ENCODE results near the gene PPP1CA. TPM values are rescaled to one million over a fixed set of nuclear protein-coding genes. Genes with fewer than 3 reads are reported as not detected.
A peak's percentile ranks its signal among the peaks of the same experiment; 100 is the strongest.

Gene PPP1CA
- polyA plus RNA-seq, 2 of the 4 experiments (the other 2 are of a cell fraction), result 174 to 208 TPM

GRCh38 chr11:67372321-67372992 lies 29.2 kb downstream of the PPP1CA start:
- 0% methylated on average over 12 of the region's 78 CpGs for WGBS (ENCODE audit: missing lambda C conversion rate)
- ATAC-seq (no peak), FAIRE-seq (no peak), DNase-seq (ENCODE audit: low read depth in 1 of 2, low spot score in 1 of 2) (no peak)
- CTCF ChIA-PET, result interaction anchor here (0.6 to 46.2 kb wide), 4 partner anchors 14 to 36 kb away, joined by 3 to 1913 read pairs (median 316); partner anchors contain the start of genes POLD4, PPP1CA, RAD9A and TBC1D10C
- peak overlapping the region; percentile 68 for H3K4me3 ChIP-seq
- H3K4me1 ChIP-seq, result peaks cover 73% of the 10 kb centered on the region
- peak overlapping the region; percentile 95 for H3K4me2 ChIP-seq
- peak overlapping the region; percentile 95 to 100 for H3K27ac ChIP-seq
- H3K9me3 ChIP-seq, result no peaks in the 10 kb centered on the region
- POLR2A ChIA-PET, result interaction anchor here (0.6 to 9.3 kb wide), 4 partner anchors 10 to 26 kb away, joined by 11 to 172 read pairs (median 18); partner anchors contain the start of gene POLD4
- TF ChIP-seq CBX8 (IDR thresholded peaks at IDR 0.05) (no peak), ZSCAN20 (CRISPR knock-in tag; IDR thresholded peaks at IDR 0.05) (no peak), ATOH8 (CRISPR knock-in tag; IDR thresholded peaks at IDR 0.05; ENCODE audit: low read depth) (0 out of 2 replicates have a peak, but pooled peaks have one; percentile 55), RFX5 (IDR thresholded peaks at IDR 0.05) (no peak), POLR2AphosphoS2 (conservative IDR thresholded peaks at IDR 0.05; ENCODE audit: low read length) (no peak), KDM1A (IDR thresholded peaks at IDR 0.05; ENCODE audit: low read depth) (no peak), RNF2 (IDR thresholded peaks at IDR 0.05; ENCODE audit: borderline replicate concordance, low read depth) (no peak), RARB (CRISPR knock-in tag; IDR thresholded peaks at IDR 0.05) (no peak), RAD21 (conservative IDR thresholded peaks at IDR 0.05 in 1 of 2, IDR thresholded peaks at IDR 0.05 in 1 of 2) (no peak), REST (IDR thresholded peaks at IDR 0.05) (no peak), BHLHE40 (IDR thresholded peaks at IDR 0.05; ENCODE audit: low read depth, low read length) (no peak), JUN (IDR thresholded peaks at IDR 0.05) (peak; percentile 92 to 94), TFCP2L1 (CRISPR knock-in tag; IDR thresholded peaks at IDR 0.05) (no peak), HEYL (CRISPR knock-in tag; IDR thresholded peaks at IDR 0.05) (no peak), ZNF302 (CRISPR knock-in tag; IDR thresholded peaks at IDR 0.05) (no peak), PBX3 (IDR thresholded peaks at IDR 0.05) (no peak), MAX (IDR thresholded peaks at IDR 0.05) (no peak; the same call in 1 of the 2 replicates), ELK1 (IDR thresholded peaks at IDR 0.05; ENCODE audit: low read depth, low read length) (no peak), JUNB (IDR thresholded peaks at IDR 0.05) (no peak), TP53 (CRISPR knock-in tag; IDR thresholded peaks at IDR 0.05) (0 out of 2 replicates have a peak, but pooled peaks have one; percentile 20), SREBF2 (IDR thresholded peaks at IDR 0.05) (no peak), KDM5A (IDR thresholded peaks at IDR 0.05) (no peak), EP300 (IDR thresholded peaks at IDR 0.05) (0 out of 5 replicates have a peak, but pooled peaks of 1 of the 2 experiments have one; percentile 15), BCL3 (IDR thresholded peaks at IDR 0.05) (peak; percentile 71), FOSL2 (IDR thresholded peaks at IDR 0.05) (no peak), FOSL2 (CRISPR knock-in tag; IDR thresholded peaks at IDR 0.05) (no peak), USF2 (IDR thresholded peaks at IDR 0.05) (no peak), HMGXB4 (CRISPR knock-in tag; IDR thresholded peaks at IDR 0.05; ENCODE audit: borderline replicate concordance) (no peak), NPAS2 (CRISPR knock-in tag; IDR thresholded peaks at IDR 0.05; ENCODE audit: borderline replicate concordance) (no peak), MAFK (IDR thresholded peaks at IDR 0.05; ENCODE audit: partially characterized antibody) (no peak)
